ENCODE data around the gene CSTPP1.

CSTPP1 gene

GRCh38 chr11:46898396-46899095 lies 38.0 kb upstream of the CSTPP1 start:
- Mint-ChIP-seq H3K36me3 (ENCODE audit: insufficient read depth) (peaks cover 2% of the 10 kb centered on the region), H3K9me3 (no peaks in the 10 kb centered on the region), H3K4me1 (no peaks in the 10 kb centered on the region), H3K27ac (ENCODE audit: low read depth) (no peak overlapping the region), H3K27me3 (peaks cover under 1% of the 10 kb centered on the region), H3K4me3 (no peak overlapping the region)
- ATAC-seq (replicated peaks; ENCODE audit: extremely low read depth, poor library complexity, severe bottlenecking) (no peak), DNase-seq (ENCODE audit: low spot score in 2 of 2) (no peak)

GRCh38 chr11:46899501-46900025 lies 37.0 kb upstream of the CSTPP1 start:
- Mint-ChIP-seq H3K27me3 (peaks cover 10% of the 10 kb centered on the region), H3K27ac (ENCODE audit: low read depth) (no peak overlapping the region), H3K4me1 (no peaks in the 10 kb centered on the region), H3K36me3 (ENCODE audit: insufficient read depth) (peaks cover 2% of the 10 kb centered on the region), H3K9me3 (no peaks in the 10 kb centered on the region), H3K4me3 (no peak overlapping the region)
- no peak for ATAC-seq (replicated peaks; ENCODE audit: extremely low read depth, poor library complexity, severe bottlenecking)
- DNase-seq (ENCODE audit: low spot score in 2 of 2): no peak

- Mint-ChIP-seq H3K27me3 (peaks cover 13% of the 10 kb centered on the region), H3K9me3 (no peaks in the 10 kb centered on the region), H3K4me3 (no peak overlapping the region), H3K4me1 (no peaks in the 10 kb centered on the region), H3K36me3 (ENCODE audit: insufficient read depth) (peaks cover 2% of the 10 kb centered on the region), H3K27ac (ENCODE audit: low read depth) (no peak overlapping the region)
- DNase-seq (ENCODE audit: low spot score in 2 of 2): no peak
- ATAC-seq (replicated peaks; ENCODE audit: extremely low read depth, poor library complexity, severe bottlenecking): no peak
These were observed 36.3 kb upstream of the CSTPP1 start for GRCh38 chr11:46900091-46900746.

GRCh38 chr11:46901156-46901555 lies 35.4 kb upstream of the CSTPP1 start:
- Mint-ChIP-seq H3K4me1 (no peaks in the 10 kb centered on the region), H3K27ac (ENCODE audit: low read depth) (no peak overlapping the region), H3K36me3 (ENCODE audit: insufficient read depth) (peaks cover 2% of the 10 kb centered on the region), H3K9me3 (no peaks in the 10 kb centered on the region), H3K4me3 (no peak overlapping the region), H3K27me3 (peaks cover 17% of the 10 kb centered on the region)
- DNase-seq (ENCODE audit: low spot score in 2 of 2): no peak
- ATAC-seq (replicated peaks; ENCODE audit: extremely low read depth, poor library complexity, severe bottlenecking): no peak

- Mint-ChIP-seq H3K36me3 (ENCODE audit: insufficient read depth) (peaks cover 2% of the 10 kb centered on the region), H3K4me3 (no peak overlapping the region)
- ATAC-seq (replicated peaks; ENCODE audit: extremely low read depth, poor library complexity, severe bottlenecking): no peak
These were observed 33.9 kb upstream of the CSTPP1 start for GRCh38 chr11:46902694-46903093.

GRCh38 chr11:46903846-46904245 lies 32.7 kb upstream of the CSTPP1 start:
- ATAC-seq (replicated peaks; ENCODE audit: extremely low read depth, poor library complexity, severe bottlenecking) (no peak), DNase-seq (ENCODE audit: low spot score in 2 of 2) (no peak)
- Mint-ChIP-seq H3K4me3 (no peak overlapping the region), H3K4me1 (no peaks in the 10 kb centered on the region), H3K9me3 (no peaks in the 10 kb centered on the region), H3K36me3 (ENCODE audit: insufficient read depth) (peaks cover 4% of the 10 kb centered on the region), H3K27ac (ENCODE audit: low read depth) (no peak overlapping the region), H3K27me3 (peaks cover 27% of the 10 kb centered on the region)

More at GRCh38 chr11:46902694-46903093, 33.9 kb upstream of the CSTPP1 start:
- Mint-ChIP-seq H3K27ac (ENCODE audit: low read depth) (no peak overlapping the region), H3K4me1 (no peaks in the 10 kb centered on the region), H3K9me3 (no peaks in the 10 kb centered on the region), H3K27me3 (peaks cover 24% of the 10 kb centered on the region)
- DNase-seq (ENCODE audit: low spot score in 2 of 2): no peak

- Mint-ChIP-seq H3K27ac (ENCODE audit: low read depth) (no peak overlapping the region), H3K27me3 (peaks cover 37% of the 10 kb centered on the region), H3K9me3 (no peaks in the 10 kb centered on the region), H3K4me1 (no peaks in the 10 kb centered on the region), H3K4me3 (no peak overlapping the region), H3K36me3 (ENCODE audit: insufficient read depth) (peaks cover 5% of the 10 kb centered on the region)
- DNase-seq (ENCODE audit: low spot score in 2 of 2) (no peak), ATAC-seq (replicated peaks; ENCODE audit: extremely low read depth, poor library complexity, severe bottlenecking) (no peak)
These were observed 30.8 kb upstream of the CSTPP1 start for GRCh38 chr11:46905806-46906205.

- ATAC-seq (replicated peaks; ENCODE audit: extremely low read depth, poor library complexity, severe bottlenecking): no peak
- Mint-ChIP-seq H3K9me3 (no peaks in the 10 kb centered on the region), H3K4me1 (no peaks in the 10 kb centered on the region), H3K4me3 (no peak overlapping the region), H3K27ac (ENCODE audit: low read depth) (no peak overlapping the region), H3K27me3 (peaks cover 44% of the 10 kb centered on the region), H3K36me3 (ENCODE audit: insufficient read depth) (peaks cover 4% of the 10 kb centered on the region)
- DNase-seq (ENCODE audit: low spot score in 2 of 2): no peak
These were observed 29.9 kb upstream of the CSTPP1 start for GRCh38 chr11:46906609-46907041.

GRCh38 chr11:46907606-46908005 lies 29.0 kb upstream of the CSTPP1 start:
- Mint-ChIP-seq H3K27ac (ENCODE audit: low read depth) (no peak overlapping the region), H3K9me3 (no peaks in the 10 kb centered on the region), H3K27me3 (peaks cover 54% of the 10 kb centered on the region), H3K4me1 (no peaks in the 10 kb centered on the region), H3K36me3 (ENCODE audit: insufficient read depth) (peaks cover 4% of the 10 kb centered on the region), H3K4me3 (no peak overlapping the region)
- ATAC-seq (replicated peaks; ENCODE audit: extremely low read depth, poor library complexity, severe bottlenecking): no peak
- DNase-seq (ENCODE audit: low spot score in 2 of 2): no peak

- DNase-seq (ENCODE audit: low spot score in 2 of 2) (no peak), ATAC-seq (replicated peaks; ENCODE audit: extremely low read depth, poor library complexity, severe bottlenecking) (no peak)
- Mint-ChIP-seq H3K27me3 (peaks cover 81% of the 10 kb centered on the region), H3K4me1 (peaks cover 10% of the 10 kb centered on the region), H3K36me3 (ENCODE audit: insufficient read depth) (peaks cover 6% of the 10 kb centered on the region), H3K27ac (ENCODE audit: low read depth) (no peak overlapping the region), H3K9me3 (no peaks in the 10 kb centered on the region), H3K4me3 (no peak overlapping the region)
These were observed 23.9 kb upstream of the CSTPP1 start for GRCh38 chr11:46912526-46913150.

GRCh38 chr11:46913484-46913883 lies 23.1 kb upstream of the CSTPP1 start:
- H3K4me3 Mint-ChIP-seq: no peak overlapping the region

GRCh38 chr11:46914363-46914762 lies 22.2 kb upstream of the CSTPP1 start:
- Mint-ChIP-seq H3K27ac (ENCODE audit: low read depth) (no peak overlapping the region), H3K36me3 (ENCODE audit: insufficient read depth) (peaks cover 4% of the 10 kb centered on the region), H3K4me1 (peaks cover 17% of the 10 kb centered on the region), H3K9me3 (no peaks in the 10 kb centered on the region), H3K27me3 (peaks cover 83% of the 10 kb centered on the region), H3K4me3 (no peak overlapping the region)
- DNase-seq (ENCODE audit: low spot score in 2 of 2) (no peak), ATAC-seq (replicated peaks; ENCODE audit: extremely low read depth, poor library complexity, severe bottlenecking) (no peak)

More at GRCh38 chr11:46913484-46913883, 23.1 kb upstream of the CSTPP1 start:
- DNase-seq (ENCODE audit: low spot score in 2 of 2) (no peak), ATAC-seq (replicated peaks; ENCODE audit: extremely low read depth, poor library complexity, severe bottlenecking) (no peak)
- peaks cover 4% of the 10 kb centered on the region for H3K36me3 Mint-ChIP-seq (ENCODE audit: insufficient read depth)
- no peak overlapping the region for H3K27ac Mint-ChIP-seq (ENCODE audit: low read depth)
- H3K27me3 Mint-ChIP-seq: peaks cover 82% of the 10 kb centered on the region
- no peaks in the 10 kb centered on the region for H3K9me3 Mint-ChIP-seq
- peaks cover 10% of the 10 kb centered on the region for H3K4me1 Mint-ChIP-seq

All from central memory CD8-positive, alpha-beta T cell (primary cell).